GM19099 (cell line): ENCODE data around the gene SNAPC5.

Experiments used
- POLR2A ChIP-seq: IDR thresholded peaks from 3 replicates; pipeline ENCODE4 v1.6.1; 2011; ENCODE audit warnings: low read depth; ENCODE audit not compliant: insufficient read length; ENCODE audit errors: extremely low read depth

SNAPC5 gene

GRCh38 chr15:66497502-66498455 is at the start of gene SNAPC5:
Gene SNAPC5 (minus strand): TSS chr15:66497762. CDS start chr15:66497731, 31 bp downstream.
- peak; percentile 81 for TF ChIP-seq POLR2A

DNA sequence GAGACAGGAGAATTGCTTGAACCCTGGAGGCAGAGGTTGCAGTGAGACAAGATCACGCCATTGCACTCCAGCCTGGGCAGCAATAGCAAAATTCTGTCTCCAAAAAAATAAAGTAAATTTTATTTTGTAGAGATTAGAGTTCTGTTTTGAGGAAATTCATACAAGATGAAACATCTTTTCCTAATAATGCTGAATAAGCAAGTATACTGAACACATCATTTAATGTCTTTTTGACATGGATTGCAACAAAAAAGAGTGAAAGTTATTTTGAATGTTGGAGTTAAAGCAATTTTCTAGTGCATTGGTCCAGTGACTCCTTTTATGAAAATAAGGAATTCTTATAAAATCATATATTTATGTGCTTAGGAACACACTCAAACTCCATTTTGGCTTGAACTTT is 47.7 kb upstream of the SNAPC5 start:
- TF ChIP-seq POLR2A, result no peak

- no peak for TF ChIP-seq POLR2A
Observed at GRCh38 chr15:66542896-66543295, 45.3 kb upstream of the SNAPC5 start.

DNA sequence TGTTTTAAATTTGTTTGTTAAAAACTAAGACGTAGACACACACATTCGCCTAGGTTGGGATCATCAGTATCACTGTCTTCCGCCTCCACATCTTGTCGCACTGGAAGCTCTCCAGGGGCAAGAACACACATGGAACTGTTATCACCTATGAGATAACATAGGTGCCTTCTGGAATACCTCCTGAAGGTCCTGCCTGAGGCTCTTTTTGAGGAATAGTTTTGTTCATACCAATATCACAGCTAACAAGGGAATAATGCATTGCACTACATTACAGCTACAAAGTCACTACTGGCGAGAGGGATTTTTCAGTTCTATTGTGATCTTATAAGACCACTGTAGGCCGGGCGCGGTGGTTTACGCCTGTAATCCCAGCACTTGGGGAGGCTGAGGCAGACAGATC is 37.5 kb upstream of the SNAPC5 start:
- no peak for TF ChIP-seq POLR2A

DNA sequence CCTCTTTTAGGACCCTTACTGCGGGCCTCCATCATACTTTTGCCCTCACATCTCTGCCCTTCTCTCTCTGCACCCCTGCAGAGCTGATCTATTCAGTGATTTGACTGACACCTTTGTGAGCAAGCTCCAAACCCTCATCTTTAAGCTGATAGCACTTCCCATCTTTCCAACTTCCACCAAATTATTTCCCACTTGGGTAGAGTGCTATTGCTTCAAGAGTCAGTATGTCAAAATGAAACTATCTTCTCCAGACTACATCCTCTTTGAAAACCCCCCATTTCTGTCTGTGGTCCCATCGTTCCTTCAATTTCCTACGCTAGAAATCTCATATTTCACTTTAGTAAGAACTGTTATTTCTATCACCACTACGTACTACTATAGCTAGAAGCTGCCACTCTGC is 27.3 kb upstream of the SNAPC5 start:
- no peak for TF ChIP-seq POLR2A

- no peak for TF ChIP-seq POLR2A
Observed at GRCh38 chr15:66523926-66524325, 26.4 kb upstream of the SNAPC5 start.

GRCh38 chr15:66515901-66516322 is 18.4 kb upstream of the SNAPC5 start:
- TF ChIP-seq POLR2A, result no peak

- TF ChIP-seq POLR2A, result no peak
Observed at GRCh38 chr15:66514586-66514985, 17.0 kb upstream of the SNAPC5 start.

DNA sequence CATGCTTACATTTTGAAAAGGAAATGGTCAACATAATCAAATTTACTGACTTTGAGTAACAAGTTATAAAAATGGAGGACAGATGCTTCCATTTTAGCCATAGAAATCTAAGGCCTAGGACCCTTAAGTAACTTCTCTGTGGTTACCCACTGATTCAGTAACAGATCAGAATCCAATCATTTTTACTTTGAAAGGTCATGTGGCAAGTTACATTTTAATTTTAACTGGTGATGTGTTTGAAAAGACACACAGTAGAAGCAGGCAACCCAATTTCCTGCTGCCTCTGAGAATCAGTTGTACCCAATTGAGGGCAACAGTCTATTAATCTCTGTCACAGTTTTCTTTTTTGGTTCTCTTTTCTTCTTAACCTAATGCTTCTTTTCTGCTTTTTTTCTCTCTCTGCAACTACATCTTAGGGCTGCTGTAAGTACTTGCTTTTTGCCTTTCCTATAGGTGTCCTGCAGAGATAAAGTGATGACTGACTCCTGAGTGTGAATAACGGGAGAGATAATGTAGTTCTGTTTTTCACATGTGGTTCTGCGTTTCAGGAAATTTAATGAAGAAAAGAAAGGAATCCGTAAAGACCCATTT is 10.8 kb upstream of the SNAPC5 start:
- peak; percentile 27 for TF ChIP-seq POLR2A

DNA sequence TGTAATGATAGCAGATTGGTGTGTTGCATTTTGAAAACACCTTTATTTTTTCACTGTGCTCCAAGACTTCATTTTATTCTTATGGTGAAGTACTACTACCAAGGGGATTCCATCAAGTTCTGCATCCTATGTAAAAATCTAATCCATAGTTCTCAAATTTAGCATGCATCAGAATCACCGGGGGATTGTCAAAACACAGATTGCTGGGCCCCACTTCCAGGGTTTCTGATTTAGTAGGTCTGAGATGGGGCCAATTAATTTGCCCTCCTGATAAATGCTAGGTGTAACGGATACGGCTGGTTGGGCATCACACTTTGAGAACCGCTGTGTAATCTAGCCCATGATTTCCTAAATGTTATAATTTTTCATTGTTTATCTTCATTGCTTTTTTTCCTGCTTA is 8.3 kb upstream of the SNAPC5 start:
- no peak for TF ChIP-seq POLR2A

- no peak for TF ChIP-seq POLR2A
Observed at GRCh38 chr15:66505430-66505811, 7.9 kb upstream of the SNAPC5 start.

DNA sequence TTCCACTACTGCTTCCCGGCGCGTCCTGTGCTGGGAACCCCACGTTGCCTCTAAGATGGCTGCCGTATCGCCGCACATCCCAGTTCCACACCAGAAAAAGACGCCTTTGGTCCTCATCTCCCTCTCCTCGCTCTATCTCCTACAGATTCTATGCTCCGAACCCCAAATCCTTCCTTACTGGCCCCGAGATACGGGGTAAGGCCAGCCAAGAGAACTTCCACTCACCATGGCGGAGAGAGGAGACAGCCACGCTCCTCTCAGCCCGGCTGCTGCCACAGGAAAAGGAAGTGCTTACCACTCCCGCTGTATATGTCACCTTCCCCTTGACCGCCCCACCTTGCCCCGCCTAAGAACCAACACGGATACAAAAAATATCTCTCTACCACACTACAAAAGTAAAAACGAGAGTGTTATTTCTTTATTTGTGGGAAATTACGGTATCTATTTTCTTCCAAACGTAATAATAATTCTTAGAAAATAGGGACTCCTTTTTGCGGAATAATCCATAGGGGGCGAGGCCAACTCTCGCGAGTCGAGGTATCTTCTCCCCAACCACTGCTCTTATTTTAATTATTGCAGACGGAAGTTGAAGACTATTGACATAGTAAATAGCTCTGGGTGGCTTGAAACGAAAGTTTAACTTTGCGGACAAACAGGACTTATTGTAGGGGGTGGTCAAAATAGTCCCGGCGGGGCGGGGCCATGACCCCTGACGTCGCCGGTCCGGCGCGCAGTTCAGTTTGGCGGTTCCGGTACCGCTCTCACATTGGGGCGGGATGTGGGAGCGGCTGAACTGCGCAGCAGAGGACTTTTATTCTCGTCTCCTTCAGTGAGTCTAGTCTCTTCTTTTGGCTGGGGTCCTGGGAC is 7.2 kb upstream of the SNAPC5 start, which contains the start of the genes RPL4 and ZWILCH:
Gene RPL4, minus strand, starts transcription at position 293 of the 867 bp plus-strand sequence. Its CDS starts 65 bp downstream, at position 228.
Gene ZWILCH, plus strand, starts transcription at position 764 of the 867 bp plus-strand sequence. Its CDS starts 13 bp downstream, at position 777.
- peak; percentile 97 for TF ChIP-seq POLR2A

DNA sequence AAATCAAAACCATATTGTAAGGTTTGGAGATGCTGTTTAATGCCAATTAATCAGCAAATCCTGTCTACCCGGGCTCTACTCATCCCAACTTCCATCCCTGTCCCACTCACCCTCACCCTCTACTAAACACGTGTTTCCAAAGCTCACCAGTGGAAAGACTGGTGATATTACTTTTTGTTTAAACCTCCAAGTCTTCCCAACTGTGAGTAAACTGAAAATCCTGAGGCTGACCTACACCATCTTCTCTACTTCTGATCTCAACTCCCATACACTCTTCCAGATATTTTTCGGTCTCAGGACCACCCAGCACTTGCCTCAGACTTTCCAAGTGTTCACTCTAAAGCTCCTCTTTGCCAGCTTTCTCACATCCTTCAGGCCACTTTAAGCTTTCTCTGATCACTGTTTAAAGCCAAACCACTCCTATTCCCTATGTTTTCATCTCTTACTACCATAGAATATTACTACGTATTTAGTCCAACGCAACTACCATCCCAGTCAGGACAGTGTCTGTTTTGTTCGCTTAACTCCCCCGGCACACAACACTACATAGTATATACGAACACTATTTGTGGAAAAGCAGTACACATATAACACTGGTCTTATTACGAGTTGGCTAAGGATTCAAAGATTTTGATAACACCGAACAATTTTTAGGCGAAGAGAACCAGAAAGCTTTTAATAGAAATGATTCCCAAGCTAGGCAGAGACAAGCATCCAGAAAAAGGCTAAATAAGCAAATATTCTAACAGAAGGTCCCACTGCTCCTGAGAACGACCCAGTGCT is 6.4 kb upstream of the SNAPC5 start:
- no peak for TF ChIP-seq POLR2A

DNA sequence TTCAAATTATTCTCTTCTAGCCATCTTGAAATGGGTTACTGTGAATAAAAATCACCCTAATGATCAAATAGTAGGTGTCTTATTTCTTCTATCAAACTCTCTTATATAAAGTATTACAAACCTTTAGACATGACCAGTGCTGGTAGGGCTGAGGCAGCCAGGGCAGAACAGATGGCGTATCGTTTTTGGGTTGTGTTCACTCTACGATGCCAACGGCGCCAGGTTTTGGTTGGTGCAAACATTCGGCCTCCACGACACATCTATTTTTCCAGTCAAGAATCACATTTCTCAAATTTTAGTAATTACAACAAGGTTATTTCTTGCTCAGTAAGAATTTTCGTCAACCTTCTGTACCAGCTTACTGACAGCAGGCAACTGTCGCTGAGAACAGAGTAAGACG is 4.9 kb upstream of the SNAPC5 start:
- no peak for TF ChIP-seq POLR2A
